Esophagus squamous epithelium (tissue), 4 donors: ENCODE results near the gene OXT.

Source experiments
- POLR2A ChIP-seq, 4 donors: fragments of 450-650 bp; IDR thresholded peaks; one replicate each; pipeline ENCODE4 v1.6.1; 2017; ENCODE audit warnings: antibody characterized with exemption in 4 of 4, mild to moderate bottlenecking in 4 of 4, moderate library complexity in 3 of 4
- TF ChIP-seq, protein P1 (sequence below), 6 experiments: fragments of 450-650 bp in 4 of 6; fragments of 200-600 bp in 2 of 6; sonication (generic) in 2 of 6; IDR thresholded peaks; one replicate each; pipeline ENCODE4 v1.5.1; 2016 to 2019; ENCODE audit warnings: antibody characterized with exemption in 6 of 6, mild to moderate bottlenecking in 4 of 6, moderate library complexity in 4 of 6

DNA sequence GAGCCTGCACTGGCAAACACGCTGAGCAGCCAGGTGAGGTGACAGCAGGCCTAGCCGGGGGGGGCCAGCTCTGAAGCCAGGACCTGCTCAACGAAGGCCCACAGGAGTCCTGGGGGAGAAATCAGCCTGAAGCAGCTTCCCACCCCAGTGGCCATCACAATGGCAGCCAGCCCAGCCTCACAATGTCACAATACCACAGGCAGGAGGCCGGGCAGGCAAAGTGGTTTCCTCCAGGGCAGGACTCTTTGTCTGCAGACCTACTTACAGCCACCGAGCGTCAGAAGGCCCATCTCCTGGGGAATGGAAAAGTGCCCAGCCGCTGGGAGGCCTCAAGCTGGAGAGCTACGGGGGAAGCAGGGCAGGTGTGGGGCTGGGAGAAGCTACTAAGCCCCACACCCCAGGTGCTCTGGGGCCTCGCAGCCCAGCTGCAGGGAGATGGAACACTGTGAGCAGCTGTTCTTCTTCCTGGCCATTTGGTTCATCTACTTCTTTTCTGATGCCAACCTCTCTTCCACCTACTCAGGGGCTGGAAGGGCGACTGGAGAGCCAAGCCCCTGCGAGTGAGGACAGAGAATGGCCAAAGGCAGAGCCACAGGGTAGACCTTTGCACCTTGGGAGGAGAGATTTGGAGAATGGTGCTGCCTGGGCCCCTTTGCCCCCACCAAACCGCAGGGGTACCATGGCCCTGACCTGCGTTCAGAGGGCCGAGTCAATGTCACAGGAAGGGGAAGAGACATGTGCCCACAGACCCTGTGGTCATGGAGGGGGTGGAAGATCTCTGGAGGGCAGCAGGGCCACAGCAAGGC, 35.4 kb downstream of the OXT start:
- TF ChIP-seq, protein P1, sequence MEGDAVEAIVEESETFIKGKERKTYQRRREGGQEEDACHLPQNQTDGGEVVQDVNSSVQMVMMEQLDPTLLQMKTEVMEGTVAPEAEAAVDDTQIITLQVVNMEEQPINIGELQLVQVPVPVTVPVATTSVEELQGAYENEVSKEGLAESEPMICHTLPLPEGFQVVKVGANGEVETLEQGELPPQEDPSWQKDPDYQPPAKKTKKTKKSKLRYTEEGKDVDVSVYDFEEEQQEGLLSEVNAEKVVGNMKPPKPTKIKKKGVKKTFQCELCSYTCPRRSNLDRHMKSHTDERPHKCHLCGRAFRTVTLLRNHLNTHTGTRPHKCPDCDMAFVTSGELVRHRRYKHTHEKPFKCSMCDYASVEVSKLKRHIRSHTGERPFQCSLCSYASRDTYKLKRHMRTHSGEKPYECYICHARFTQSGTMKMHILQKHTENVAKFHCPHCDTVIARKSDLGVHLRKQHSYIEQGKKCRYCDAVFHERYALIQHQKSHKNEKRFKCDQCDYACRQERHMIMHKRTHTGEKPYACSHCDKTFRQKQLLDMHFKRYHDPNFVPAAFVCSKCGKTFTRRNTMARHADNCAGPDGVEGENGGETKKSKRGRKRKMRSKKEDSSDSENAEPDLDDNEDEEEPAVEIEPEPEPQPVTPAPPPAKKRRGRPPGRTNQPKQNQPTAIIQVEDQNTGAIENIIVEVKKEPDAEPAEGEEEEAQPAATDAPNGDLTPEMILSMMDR (IDR thresholded peaks at IDR 0.05): no peak
- no peak for TF ChIP-seq POLR2A (IDR thresholded peaks at IDR 0.05)
